Hindlimb muscle (tissue), 1 donor: ENCODE measurements around the gene CACNG6. TPM values are rescaled to one million over a fixed set of nuclear protein-coding genes. Genes with fewer than 3 reads are reported as not detected.

Experiments
- DNase-seq: peaks from one replicate; pipeline ENCODE4 v3.0.0-alpha.2; 2013
- polyA plus RNA-seq: library from polyadenylated mRNA; unstranded; fragments of 120-200 nt; gene quantifications from one replicate; pipeline ENCODE4 v1.2.1, GENCODE V29; 2013; ENCODE audit not compliant: insufficient read length

CACNG6 gene
- polyA plus RNA-seq, 1 donor: 27.6 TPM

GRCh38 chr19:54047616-54048015 lies 56.2 kb downstream of the CACNG6 start:
- no peak for DNase-seq

Other genes starting within 250 kb of the CACNG6 start
- 0.46 TPM for gene NLRP12, start 167.3 kb upstream of the CACNG6 start, polyA plus RNA-seq
- 184 TPM for gene MYADM, start 123.8 kb upstream of the CACNG6 start, polyA plus RNA-seq
- gene PRKCG, start 109.4 kb upstream of the CACNG6 start, polyA plus RNA-seq: 0.43 TPM
- gene CACNG7, start 82.4 kb upstream of the CACNG6 start, polyA plus RNA-seq: not detected
- 1.1 TPM for gene CACNG8, start 28.7 kb upstream of the CACNG6 start, polyA plus RNA-seq
- gene VSTM1, start 72.3 kb downstream of the CACNG6 start, polyA plus RNA-seq: not detected
- not detected for gene TARM1, start 89.7 kb downstream of the CACNG6 start, polyA plus RNA-seq
- 0.65 TPM for gene OSCAR, start 109.2 kb downstream of the CACNG6 start, polyA plus RNA-seq
- 112 TPM for gene NDUFA3, start 111.2 kb downstream of the CACNG6 start, polyA plus RNA-seq
- 16.7 TPM for gene TFPT, start 124.0 kb downstream of the CACNG6 start, polyA plus RNA-seq
- 55.9 TPM for gene PRPF31, start 124.1 kb downstream of the CACNG6 start, polyA plus RNA-seq
- gene CNOT3, start 146.1 kb downstream of the CACNG6 start, polyA plus RNA-seq: 37.7 TPM
- gene LENG1, start 168.1 kb downstream of the CACNG6 start, polyA plus RNA-seq: 11.1 TPM
- gene TMC4, start 181.5 kb downstream of the CACNG6 start, polyA plus RNA-seq: 5.7 TPM
- gene MBOAT7, start 197.9 kb downstream of the CACNG6 start, polyA plus RNA-seq: 28.9 TPM
- 35.0 TPM for gene TSEN34, start 199.7 kb downstream of the CACNG6 start, polyA plus RNA-seq
- 2,238 TPM for gene RPS9, start 209.2 kb downstream of the CACNG6 start, polyA plus RNA-seq
- gene LILRB3, start 231.4 kb downstream of the CACNG6 start, polyA plus RNA-seq: 3.8 TPM